ENCODE measurements around the gene SEC14L2. TPM values are rescaled to one million over a fixed set of nuclear protein-coding genes. Genes with fewer than 3 reads are reported as not detected.

SEC14L2 gene
- total and polyA plus RNA-seq, 2 of the 4 experiments (the other 2 are of a cell fraction) = 38.7 to 54.8 TPM

DNA sequence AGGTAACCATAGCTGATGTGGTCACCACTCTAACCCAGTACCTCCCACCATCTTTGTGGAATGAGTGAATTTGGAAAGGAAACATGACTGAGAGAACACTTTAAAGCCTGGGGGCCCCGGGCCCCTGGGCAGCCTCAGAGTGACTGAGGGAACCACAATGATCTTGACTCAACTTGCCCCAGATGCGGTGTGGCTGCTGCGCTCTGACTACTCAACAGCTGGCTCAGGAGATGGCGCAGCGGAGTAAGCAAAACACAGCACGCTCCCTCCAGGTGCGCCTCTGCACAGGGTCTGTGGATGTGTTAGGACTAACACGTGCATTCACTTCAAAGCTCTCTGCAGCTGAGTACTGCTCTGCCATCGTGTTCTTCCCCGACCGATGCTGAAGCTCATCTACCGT, 15.6 kb upstream of the SEC14L2 start:
- intact Hi-C loops (cut with micrococcal nuclease) = no loop called here
- no peak overlapping the region for H3K14ac ChIP-seq (replicated peaks; ENCODE audit: low read depth, low read length)
- in situ Hi-C loops (cut with MboI; ENCODE audit: low sequenced_read_pairs) = no loop called here

More for the DNA sequence above, 15.6 kb upstream of the SEC14L2 start:
- H2BK20ac ChIP-seq (ENCODE audit: low read depth, low read length) = no peak overlapping the region
- no peak overlapping the region for H2AK5ac ChIP-seq (ENCODE audit: low read depth, low read length)
- TF ChIP-seq RFX5 (IDR thresholded peaks at IDR 0.05; ENCODE audit: low read depth, low read length) = no peak
- no peak for TF ChIP-seq RCOR1 (IDR thresholded peaks at IDR 0.05; ENCODE audit: insufficient replicate concordance, low read length)
- no peak for TF ChIP-seq POLR2A (IDR thresholded peaks at IDR 0.05; ENCODE audit: low read depth, low read length)
- TF ChIP-seq, protein P1, sequence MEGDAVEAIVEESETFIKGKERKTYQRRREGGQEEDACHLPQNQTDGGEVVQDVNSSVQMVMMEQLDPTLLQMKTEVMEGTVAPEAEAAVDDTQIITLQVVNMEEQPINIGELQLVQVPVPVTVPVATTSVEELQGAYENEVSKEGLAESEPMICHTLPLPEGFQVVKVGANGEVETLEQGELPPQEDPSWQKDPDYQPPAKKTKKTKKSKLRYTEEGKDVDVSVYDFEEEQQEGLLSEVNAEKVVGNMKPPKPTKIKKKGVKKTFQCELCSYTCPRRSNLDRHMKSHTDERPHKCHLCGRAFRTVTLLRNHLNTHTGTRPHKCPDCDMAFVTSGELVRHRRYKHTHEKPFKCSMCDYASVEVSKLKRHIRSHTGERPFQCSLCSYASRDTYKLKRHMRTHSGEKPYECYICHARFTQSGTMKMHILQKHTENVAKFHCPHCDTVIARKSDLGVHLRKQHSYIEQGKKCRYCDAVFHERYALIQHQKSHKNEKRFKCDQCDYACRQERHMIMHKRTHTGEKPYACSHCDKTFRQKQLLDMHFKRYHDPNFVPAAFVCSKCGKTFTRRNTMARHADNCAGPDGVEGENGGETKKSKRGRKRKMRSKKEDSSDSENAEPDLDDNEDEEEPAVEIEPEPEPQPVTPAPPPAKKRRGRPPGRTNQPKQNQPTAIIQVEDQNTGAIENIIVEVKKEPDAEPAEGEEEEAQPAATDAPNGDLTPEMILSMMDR (conservative IDR thresholded peaks at IDR 0.05; ENCODE audit: low read depth, low read length) = no peak
- TF ChIP-seq, protein P2, sequence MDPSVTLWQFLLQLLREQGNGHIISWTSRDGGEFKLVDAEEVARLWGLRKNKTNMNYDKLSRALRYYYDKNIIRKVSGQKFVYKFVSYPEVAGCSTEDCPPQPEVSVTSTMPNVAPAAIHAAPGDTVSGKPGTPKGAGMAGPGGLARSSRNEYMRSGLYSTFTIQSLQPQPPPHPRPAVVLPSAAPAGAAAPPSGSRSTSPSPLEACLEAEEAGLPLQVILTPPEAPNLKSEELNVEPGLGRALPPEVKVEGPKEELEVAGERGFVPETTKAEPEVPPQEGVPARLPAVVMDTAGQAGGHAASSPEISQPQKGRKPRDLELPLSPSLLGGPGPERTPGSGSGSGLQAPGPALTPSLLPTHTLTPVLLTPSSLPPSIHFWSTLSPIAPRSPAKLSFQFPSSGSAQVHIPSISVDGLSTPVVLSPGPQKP (IDR thresholded peaks at IDR 0.05; ENCODE audit: borderline replicate concordance, low read depth, low read length) = no peak
- TF ChIP-seq MAFK (IDR thresholded peaks at IDR 0.05; ENCODE audit: low read depth, low read length) = no peak
- no peak for TF ChIP-seq BHLHE40 (IDR thresholded peaks at IDR 0.05; ENCODE audit: low read depth, low read length)
- no peak for TF ChIP-seq SMC3 (IDR thresholded peaks at IDR 0.05; ENCODE audit: low read depth, low read length)
- no peak for TF ChIP-seq NFE2L2 (IDR thresholded peaks at IDR 0.05; ENCODE audit: low read depth, low read length)
- H3K4me3 ChIP-seq (ENCODE audit: insufficient read depth, low read depth, low read length) = no peak overlapping the region
- peaks cover 7% of the 10 kb centered on the region in 2 experiments for H3K79me1 ChIP-seq (ENCODE audit: low read depth in 1 of 2, low read length in 2 of 2)
- no peaks in the 10 kb centered on the region for H4K20me1 ChIP-seq (ENCODE audit: insufficient read depth, low read length)
- H4K8ac ChIP-seq (ENCODE audit: low read depth in 2 of 2, low read length in 2 of 2) = no peak overlapping the region
- H3K36me3 ChIP-seq (ENCODE audit: control insufficient read depth, insufficient read depth, low read length) = peaks cover 60% of the 10 kb centered on the region
- no peak overlapping the region for H3K18ac ChIP-seq (ENCODE audit: low read depth, low read length)
- no peaks in the 10 kb centered on the region for H3K27me3 ChIP-seq (ENCODE audit: control insufficient read depth, insufficient read depth, low read length)
- no TSS peak for BruUV-seq (replicated peaks)
- no peak overlapping the region for H2BK15ac ChIP-seq (ENCODE audit: low read depth, low read length)
- ChIA-PET CTCF (interaction anchor here (0.6 to 1.5 kb wide), 3 partner anchors 22 to 118 kb away, joined by 3 to 7 read pairs (median 3); no protein-coding TSS in a partner anchor), POLR2A (ENCODE audit: unreplicated experiment) (no interaction called here)
- H3K56ac ChIP-seq (ENCODE audit: extremely low read depth, insufficient read depth, low read length) = no peak overlapping the region
- 86% methylated on average over 6 of the region's 12 CpGs; no CpG with 5 or more reads in 1 of the 2 experiments for WGBS, 2 experiments (ENCODE audit: extremely low coverage in 2 of 2, insufficient read length in 1 of 2)
- H3K4me2 ChIP-seq (ENCODE audit: low read depth, low read length) = no peak overlapping the region
- ATAC-seq (ENCODE audit: low read depth) (no peak), DNase-seq (no peak)
- peaks cover 2% of the 10 kb centered on the region; the same call in 1 of the 2 replicates for H3K9me1 ChIP-seq (ENCODE audit: insufficient read depth, low read length)
- dilution Hi-C loops (cut with HindIII; ENCODE audit: low sequenced_read_pairs, unreplicated experiment) = no loop called here
- H3K9ac ChIP-seq (ENCODE audit: low read depth, low read length) = no peak overlapping the region
- no peak overlapping the region for H3K27ac ChIP-seq (ENCODE audit: insufficient read depth, low read length)
- H3K23ac ChIP-seq (ENCODE audit: low read depth, low read length) = no peak overlapping the region
- no peak overlapping the region for H4K5ac ChIP-seq (ENCODE audit: low read depth, low read length)
- H3K4ac ChIP-seq (ENCODE audit: low read depth, low read length) = no peak overlapping the region
- no peak overlapping the region for H2AK9ac ChIP-seq (replicated peaks; ENCODE audit: low read depth, low read length, poor library complexity)
- peaks cover 3% of the 10 kb centered on the region for H3K4me1 ChIP-seq (ENCODE audit: control insufficient read depth, insufficient read depth, low read length)
- H3K9me3 ChIP-seq (ENCODE audit: control insufficient read depth, insufficient read depth, low read length) = no peaks in the 10 kb centered on the region
- H2AFZ ChIP-seq (replicated peaks; ENCODE audit: low read length, poor library complexity) = no peak overlapping the region
- no peak overlapping the region for H2BK5ac ChIP-seq (ENCODE audit: low read depth, low read length, poor library complexity, severe bottlenecking)
- no peak overlapping the region for H2BK120ac ChIP-seq (ENCODE audit: low read depth, low read length)
- no peak overlapping the region for H4K91ac ChIP-seq (ENCODE audit: insufficient read depth, low read depth, low read length)
